ENCODE measurements around the gene HSPB6. TPM values are rescaled to one million over a fixed set of nuclear protein-coding genes. Genes with fewer than 3 reads are reported as not detected.

Gene HSPB6
- polyA plus RNA-seq, 1 donor (not counting 4 experiments of a cell fraction or from before 2014, with no cell fraction given) = not detected

DNA sequence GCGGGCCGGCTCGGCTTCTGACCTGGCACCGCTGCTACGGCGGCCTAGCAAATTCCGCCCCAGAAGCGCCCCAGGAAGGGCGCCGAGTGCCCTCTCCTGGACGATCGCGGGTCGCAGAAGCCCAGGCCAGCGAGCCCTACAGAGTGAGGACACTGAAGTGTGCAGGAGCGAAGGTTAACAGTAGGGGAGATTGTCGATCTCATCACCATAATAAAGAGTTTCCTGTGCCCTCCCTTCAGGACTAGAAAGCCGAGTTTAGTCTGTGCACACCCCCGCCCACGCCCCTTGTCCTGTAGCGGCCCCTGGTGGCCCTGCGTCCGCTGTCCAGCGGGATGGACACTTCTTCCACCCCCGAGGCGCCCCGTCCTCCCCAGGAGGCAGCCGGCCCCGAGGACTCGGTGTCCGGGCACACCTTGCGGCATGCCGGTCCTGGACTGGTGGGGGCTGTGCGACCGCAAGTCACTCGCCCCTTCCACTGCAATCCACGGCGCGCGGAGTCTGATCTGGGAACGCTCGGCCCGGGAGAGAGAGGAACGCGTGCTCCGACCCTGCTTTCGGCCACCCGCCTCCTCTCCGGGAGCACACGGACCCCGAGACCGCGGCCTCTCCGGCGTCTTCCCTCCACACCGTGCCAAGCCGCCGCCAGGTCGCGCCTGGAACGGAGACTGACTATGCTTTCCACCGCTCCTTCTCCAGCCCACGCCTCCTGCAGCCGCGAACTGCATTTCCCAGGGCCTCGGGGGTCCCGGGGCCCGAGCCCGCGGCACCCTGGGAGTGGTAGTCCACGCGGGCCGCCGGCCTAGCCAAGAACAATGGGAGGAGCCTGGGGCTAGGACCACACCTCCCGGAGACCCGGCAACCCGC is 39.8 kb downstream of the HSPB6 start:
- H3K9me1 ChIP-seq (ENCODE audit: control insufficient read depth, extremely low read depth, insufficient read depth, low read length) = no peaks in the 10 kb centered on the region
- peak overlapping the region; percentile 79 for H3K9ac ChIP-seq (ENCODE audit: control insufficient read depth, extremely low read depth, insufficient read depth, low read length)
- TF ChIP-seq EZH2 (IDR thresholded peaks at IDR 0.05; ENCODE audit: low read length) = no peak
- TF ChIP-seq, protein P1, sequence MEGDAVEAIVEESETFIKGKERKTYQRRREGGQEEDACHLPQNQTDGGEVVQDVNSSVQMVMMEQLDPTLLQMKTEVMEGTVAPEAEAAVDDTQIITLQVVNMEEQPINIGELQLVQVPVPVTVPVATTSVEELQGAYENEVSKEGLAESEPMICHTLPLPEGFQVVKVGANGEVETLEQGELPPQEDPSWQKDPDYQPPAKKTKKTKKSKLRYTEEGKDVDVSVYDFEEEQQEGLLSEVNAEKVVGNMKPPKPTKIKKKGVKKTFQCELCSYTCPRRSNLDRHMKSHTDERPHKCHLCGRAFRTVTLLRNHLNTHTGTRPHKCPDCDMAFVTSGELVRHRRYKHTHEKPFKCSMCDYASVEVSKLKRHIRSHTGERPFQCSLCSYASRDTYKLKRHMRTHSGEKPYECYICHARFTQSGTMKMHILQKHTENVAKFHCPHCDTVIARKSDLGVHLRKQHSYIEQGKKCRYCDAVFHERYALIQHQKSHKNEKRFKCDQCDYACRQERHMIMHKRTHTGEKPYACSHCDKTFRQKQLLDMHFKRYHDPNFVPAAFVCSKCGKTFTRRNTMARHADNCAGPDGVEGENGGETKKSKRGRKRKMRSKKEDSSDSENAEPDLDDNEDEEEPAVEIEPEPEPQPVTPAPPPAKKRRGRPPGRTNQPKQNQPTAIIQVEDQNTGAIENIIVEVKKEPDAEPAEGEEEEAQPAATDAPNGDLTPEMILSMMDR (optimal IDR thresholded peaks at IDR 0.05 in 1 of 3, IDR thresholded peaks at IDR 0.05 in 1 of 3, conservative IDR thresholded peaks at IDR 0.05 in 1 of 3; ENCODE audit: extremely low read depth in 1 of 3, insufficient read depth in 2 of 3, low read length in 3 of 3) = peak; percentile 71 to 84 (median 82)
- peaks cover 22% of the 10 kb centered on the region for H3K4me1 ChIP-seq (ENCODE audit: control insufficient read depth, extremely low read depth, insufficient read depth, low read length)
- H3K27me3 ChIP-seq (ENCODE audit: control insufficient read depth, extremely low read depth, insufficient read depth, low read length) = no peaks in the 10 kb centered on the region
- peak overlapping the region; percentile 86 for H2AFZ ChIP-seq (ENCODE audit: control insufficient read depth, low read length)
- dilution Hi-C loops (cut with MboI; ENCODE audit: extremely low pct_ligation_motif_present, low sequenced_read_pairs) = no loop called here
- H3K27ac ChIP-seq (ENCODE audit: control insufficient read depth, insufficient read depth, low read length) = peak overlapping the region; percentile 52
- FAIRE-seq (peak; percentile 74), DNase-seq (ENCODE audit: low read depth, low spot score) (peak; percentile 69)
- H3K4me2 ChIP-seq (ENCODE audit: control insufficient read depth, extremely low read depth, insufficient read depth, low read depth, low read length) = peak overlapping the region; percentile 96
- H3K4me3 ChIP-seq (ENCODE audit: control insufficient read depth in 2 of 3, extremely low read depth in 1 of 3, insufficient read depth in 2 of 3, low read depth in 1 of 3, low read length in 3 of 3) = peak overlapping the region; percentile 76 to 86 (median 85)
- H3K9me3 ChIP-seq (ENCODE audit: control insufficient read depth, low read depth, low read length) = no peaks in the 10 kb centered on the region
- peaks cover 34% of the 10 kb centered on the region for H3K79me2 ChIP-seq (ENCODE audit: control insufficient read depth, insufficient read depth, low read length)
- H3K36me3 ChIP-seq (ENCODE audit: control insufficient read depth in 2 of 2, extremely low read depth in 1 of 2, insufficient read depth in 2 of 2, low read length in 2 of 2) = peaks cover 6 to 12% of the 10 kb centered on the region in 2 experiments
- peaks cover 4% of the 10 kb centered on the region for H4K20me1 ChIP-seq (ENCODE audit: control insufficient read depth, extremely low read depth, insufficient read depth, low read length)

DNA sequence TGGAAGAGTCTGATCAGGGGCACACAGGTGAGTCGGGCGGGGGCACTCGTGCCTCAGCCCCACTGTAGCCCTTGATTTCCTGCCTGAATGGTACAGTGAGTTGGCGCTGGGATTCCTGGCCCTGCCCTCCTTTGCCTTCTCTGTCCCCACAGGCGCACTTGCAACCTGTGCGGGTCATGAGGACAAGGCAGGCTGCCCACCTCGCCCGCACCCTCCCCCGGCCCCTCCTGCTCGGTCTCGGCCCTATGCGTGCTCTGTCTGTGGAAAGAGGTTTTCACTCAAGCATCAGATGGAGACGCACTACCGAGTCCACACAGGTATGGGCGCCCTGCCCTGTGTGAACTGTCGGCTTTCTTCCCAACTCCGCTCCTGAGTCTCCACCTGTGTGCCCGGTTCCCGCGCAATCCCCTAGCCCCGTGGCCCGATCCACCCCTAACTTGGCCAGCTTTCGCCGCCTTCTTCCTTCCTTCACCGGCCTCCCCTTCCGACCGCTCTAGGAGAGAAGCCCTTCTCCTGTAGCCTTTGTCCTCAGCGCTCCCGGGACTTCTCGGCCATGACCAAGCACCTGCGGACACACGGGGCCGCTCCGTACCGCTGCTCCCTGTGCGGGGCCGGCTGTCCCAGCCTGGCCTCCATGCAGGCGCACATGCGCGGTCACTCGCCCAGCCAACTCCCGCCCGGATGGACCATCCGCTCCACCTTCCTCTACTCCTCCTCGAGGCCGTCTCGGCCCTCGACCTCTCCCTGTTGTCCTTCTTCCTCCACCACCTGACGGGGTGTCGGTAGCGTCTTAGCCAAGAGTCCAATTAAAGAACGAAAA is 40.6 kb downstream of the HSPB6 start:
- Histone ChIP-seq H3K4me1 (ENCODE audit: control insufficient read depth, extremely low read depth, insufficient read depth, low read length) (peaks cover 25% of the 10 kb centered on the region), H3K4me2 (ENCODE audit: control insufficient read depth, extremely low read depth, insufficient read depth, low read depth, low read length) (peak overlapping the region; percentile 96), H3K36me3 (ENCODE audit: control insufficient read depth in 2 of 2, extremely low read depth in 1 of 2, insufficient read depth in 2 of 2, low read length in 2 of 2) (peaks cover 2 to 7% of the 10 kb centered on the region in 2 experiments), H4K20me1 (ENCODE audit: control insufficient read depth, extremely low read depth, insufficient read depth, low read length) (peaks cover under 1% of the 10 kb centered on the region), H3K4me3 (ENCODE audit: control insufficient read depth in 2 of 3, extremely low read depth in 1 of 3, insufficient read depth in 2 of 3, low read depth in 1 of 3, low read length in 3 of 3) (peak overlapping the region; percentile 76 to 86 (median 85)), H3K9me3 (ENCODE audit: control insufficient read depth, low read depth, low read length) (no peaks in the 10 kb centered on the region), H3K9ac (ENCODE audit: control insufficient read depth, extremely low read depth, insufficient read depth, low read length) (peak overlapping the region; percentile 79), H3K27me3 (ENCODE audit: control insufficient read depth, extremely low read depth, insufficient read depth, low read length) (no peaks in the 10 kb centered on the region), H3K79me2 (ENCODE audit: control insufficient read depth, insufficient read depth, low read length) (peaks cover 28% of the 10 kb centered on the region), H3K27ac (ENCODE audit: control insufficient read depth, insufficient read depth, low read length) (peak overlapping the region; percentile 17), H3K9me1 (ENCODE audit: control insufficient read depth, extremely low read depth, insufficient read depth, low read length) (no peaks in the 10 kb centered on the region), H2AFZ (ENCODE audit: control insufficient read depth, low read length) (peak overlapping the region; percentile 86)
- no peak for DNase-seq (ENCODE audit: low read depth, low spot score)
- dilution Hi-C loops (cut with MboI; ENCODE audit: extremely low pct_ligation_motif_present, low sequenced_read_pairs) = no loop called here
- TF ChIP-seq, protein P1 (optimal IDR thresholded peaks at IDR 0.05 in 1 of 3, IDR thresholded peaks at IDR 0.05 in 1 of 3, conservative IDR thresholded peaks at IDR 0.05 in 1 of 3; ENCODE audit: extremely low read depth in 1 of 3, insufficient read depth in 2 of 3, low read length in 3 of 3) = no peak
- no peak for TF ChIP-seq EZH2 (IDR thresholded peaks at IDR 0.05; ENCODE audit: low read length)
- FAIRE-seq = no peak
